Mucosa of descending colon (tissue), 3 donors: ENCODE data around the gene RNF115. TPM values are rescaled to one million over a fixed set of nuclear protein-coding genes. Genes with fewer than 3 reads are reported as not detected.

Experiments
- ATAC-seq: fragments of 200-7000 bp; cut with Tn5 transposase; one replicate; pipeline ENCODE4 v1.9.1; 2020; ENCODE audit warnings: mild to moderate bottlenecking, moderate library complexity
- DNase-seq, 3 donors: peaks; one replicate each; pipeline ENCODE4 v3.0.0-alpha.2; 2020
- H3K36me3 ChIP-seq: fragments of 200-600 bp; one replicate; pipeline ENCODE4 v1.8.0; 2021; ENCODE audit warnings: low read depth, mild to moderate bottlenecking
- H3K4me1 ChIP-seq: fragments of 200-600 bp; one replicate; pipeline ENCODE4 v1.8.0; 2021; ENCODE audit warnings: low read depth, mild to moderate bottlenecking
- H3K4me3 ChIP-seq: fragments of 200-600 bp; one replicate; pipeline ENCODE4 v1.8.0; 2021; ENCODE audit warnings: mild to moderate bottlenecking
- H3K9me3 ChIP-seq: fragments of 200-600 bp; one replicate; pipeline ENCODE4 v1.8.0; 2021; ENCODE audit warnings: mild to moderate bottlenecking
- intact Hi-C, 2 donors: fragments of 100-400 bp; cut with DNase I in 1 of 2; cut with micrococcal nuclease in 1 of 2; formaldehyde crosslinking; loops; one replicate each; pipeline versions ENCODE4 v1.11.0 to v1.11.1; 2022; cut with DNase I, micrococcal nuclease
- long read RNA-seq, 2 donors: library from polyadenylated mRNA; unstranded; transcript quantifications; one replicate each; pipeline ENCODE4 v2.0.0, GENCODE V29; 2019 to 2021
- total RNA-seq, 3 donors: library from RNA; stranded (reverse); fragmentation: NEBNext Ultra II Directional in 2 of 3; extraction: Animal tissue kit (Norgen Biotek cat#: 25700) in 2 of 3; gene quantifications; one replicate each; pipeline versions ENCODE4 v1.2.1 to v1.2.4, GENCODE V29; 2021 to 2023
- TF ChIP-seq, protein P1 (sequence below): fragments of 200-600 bp; IDR thresholded peaks from one replicate; pipeline ENCODE4 v1.8.0; 2022; ENCODE audit warnings: antibody characterized with exemption, mild to moderate bottlenecking
- donor health status: DM: no; HTN: no; CAD: no; lungs with moderate emphysema.
- donor health status: DM: no; HTN: no; CAD: no.
- donor health status: DM: no; HTN: yes; CAD: no.

The RNF115 gene
- total RNA-seq = 10 to 100 TPM in 1 of 3 donors, 1 to 10 TPM in 2; 8.3 to 13.6 (median 8.8) TPM
- long read RNA-seq, donor 1, full-length matches to known transcripts = 11 of 17 reads
- long read RNA-seq, donor 1, partial matches to known transcripts = 2 of 17 reads
- long read RNA-seq, donor 1, other reads (novel, unspliced or antisense) = 4 of 17 reads
- long read RNA-seq, donor 2, full-length matches to known transcripts = 13 of 19 reads
- long read RNA-seq, donor 2, partial matches to known transcripts = 2 of 19 reads
- long read RNA-seq, donor 2, other reads (novel, unspliced or antisense) = 4 of 19 reads

DNA sequence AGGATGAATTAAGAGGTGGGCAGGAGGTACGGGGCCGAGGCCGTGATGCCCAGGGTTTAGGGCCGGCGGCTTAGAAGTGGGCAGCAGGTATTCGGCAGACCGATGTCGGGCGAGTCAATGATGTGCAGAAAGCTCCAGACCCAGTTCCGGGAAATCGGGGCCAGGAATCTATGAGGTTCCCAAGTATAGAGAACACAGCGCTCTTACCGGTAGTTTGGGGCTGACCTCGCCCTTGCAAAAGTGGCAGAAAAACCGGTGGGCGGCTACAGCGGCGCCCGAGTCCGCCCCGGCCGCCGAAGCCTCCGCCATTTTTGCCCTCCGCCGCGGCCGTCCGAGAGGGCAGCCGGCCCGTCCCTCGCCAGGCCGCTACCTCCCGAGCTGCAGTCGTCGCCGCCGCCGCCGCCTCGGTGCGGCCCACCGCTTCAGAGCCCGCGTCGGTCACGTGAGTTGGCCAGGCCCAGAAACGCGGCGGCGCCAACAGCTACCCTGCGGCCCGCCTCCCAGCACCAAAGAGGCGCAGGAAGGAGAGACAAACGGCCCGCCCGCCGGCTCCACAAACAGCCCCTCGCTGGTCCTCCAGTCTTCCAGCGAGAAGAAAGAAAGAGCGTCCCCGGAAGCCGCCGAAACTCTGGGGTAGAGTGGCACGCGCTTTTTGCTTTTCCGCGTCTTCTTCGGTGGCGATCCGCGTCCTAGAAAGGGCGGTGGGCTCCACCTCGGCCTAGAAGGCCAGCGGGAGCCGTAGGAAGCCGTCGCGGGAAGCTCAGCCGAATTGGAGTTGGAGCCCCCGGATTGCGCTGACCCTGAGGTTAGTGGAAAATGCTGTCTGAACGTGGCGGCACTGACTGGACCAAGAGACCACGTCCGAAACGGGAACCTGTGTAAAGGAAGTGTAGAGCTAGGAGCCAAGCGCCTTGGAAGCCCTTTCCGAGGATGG is at the start of gene RNF115, which contains the start of gene POLR3C:
RNF115 (minus strand) TSS at position 531 of the 934 bp plus-strand sequence; CDS start at position 309, 222 bp downstream.
POLR3C (plus strand) TSS at position 636 of the 934 bp plus-strand sequence. CDS start 1,577 bp downstream, outside the sequence.
- TF ChIP-seq, protein P1, sequence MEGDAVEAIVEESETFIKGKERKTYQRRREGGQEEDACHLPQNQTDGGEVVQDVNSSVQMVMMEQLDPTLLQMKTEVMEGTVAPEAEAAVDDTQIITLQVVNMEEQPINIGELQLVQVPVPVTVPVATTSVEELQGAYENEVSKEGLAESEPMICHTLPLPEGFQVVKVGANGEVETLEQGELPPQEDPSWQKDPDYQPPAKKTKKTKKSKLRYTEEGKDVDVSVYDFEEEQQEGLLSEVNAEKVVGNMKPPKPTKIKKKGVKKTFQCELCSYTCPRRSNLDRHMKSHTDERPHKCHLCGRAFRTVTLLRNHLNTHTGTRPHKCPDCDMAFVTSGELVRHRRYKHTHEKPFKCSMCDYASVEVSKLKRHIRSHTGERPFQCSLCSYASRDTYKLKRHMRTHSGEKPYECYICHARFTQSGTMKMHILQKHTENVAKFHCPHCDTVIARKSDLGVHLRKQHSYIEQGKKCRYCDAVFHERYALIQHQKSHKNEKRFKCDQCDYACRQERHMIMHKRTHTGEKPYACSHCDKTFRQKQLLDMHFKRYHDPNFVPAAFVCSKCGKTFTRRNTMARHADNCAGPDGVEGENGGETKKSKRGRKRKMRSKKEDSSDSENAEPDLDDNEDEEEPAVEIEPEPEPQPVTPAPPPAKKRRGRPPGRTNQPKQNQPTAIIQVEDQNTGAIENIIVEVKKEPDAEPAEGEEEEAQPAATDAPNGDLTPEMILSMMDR = no peak
- peak; percentile 97 for ATAC-seq
- intact Hi-C loops = no loop called here

DNA sequence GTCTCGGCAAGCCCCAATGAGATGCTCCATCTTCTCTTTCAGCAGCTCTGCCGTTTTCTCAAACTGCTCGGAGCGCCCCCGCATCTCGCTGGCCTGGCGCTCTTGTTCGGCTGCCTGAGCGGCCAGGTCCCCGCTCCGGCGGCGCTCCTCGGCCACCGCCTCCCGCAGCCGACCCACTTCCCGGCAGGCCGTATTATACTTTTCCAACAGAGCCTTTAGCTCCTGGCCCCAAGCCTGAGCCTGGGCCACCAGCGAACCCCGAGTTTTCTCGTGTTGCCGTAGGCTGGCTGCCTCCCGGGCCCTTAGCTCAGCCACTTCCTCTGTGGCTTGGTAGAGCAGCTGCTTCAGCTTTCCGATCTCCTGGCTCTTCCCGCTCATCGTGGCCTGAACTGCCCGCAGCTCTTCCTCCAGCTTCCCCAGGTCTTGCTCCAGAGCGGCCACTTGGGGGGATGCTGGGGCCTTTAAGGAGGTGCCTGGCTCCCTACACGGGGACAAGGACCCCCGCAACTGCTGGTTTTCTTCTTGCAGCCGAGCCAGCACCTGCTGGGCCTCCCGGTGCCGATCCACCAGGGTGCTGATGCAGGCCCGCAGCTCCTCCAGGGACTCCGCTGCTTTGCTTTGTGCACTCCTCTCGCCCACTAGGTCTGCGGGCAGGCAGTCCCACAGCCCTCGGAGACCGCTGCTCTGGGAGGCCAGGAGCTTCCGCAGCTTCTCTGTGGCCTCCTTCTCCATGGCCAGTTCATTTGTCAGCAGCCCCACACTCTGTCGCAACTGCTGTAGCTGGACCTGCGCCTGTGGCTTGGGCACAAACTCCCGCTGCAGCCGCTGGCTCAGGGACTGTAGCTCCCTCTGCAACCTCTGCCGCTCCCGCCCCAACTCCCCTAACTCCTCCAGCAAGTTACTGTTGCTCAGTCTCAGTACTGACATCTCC is 48.4 kb upstream of the RNF115 start:
- Histone ChIP-seq H3K4me3 (no peak overlapping the region), H3K4me1 (no peaks in the 10 kb centered on the region), H3K36me3 (no peaks in the 10 kb centered on the region), H3K9me3 (no peaks in the 10 kb centered on the region)
- ATAC-seq (peak; percentile 82), DNase-seq (peak; percentile 40 to 70 (median 51))
- intact Hi-C loops = no loop called here
- TF ChIP-seq, protein P1 = no peak

More for the DNA sequence above, at the start of gene RNF115, which contains the start of gene POLR3C:
- Histone ChIP-seq H3K4me1 (peaks cover 6% of the 10 kb centered on the region), H3K4me3 (peak within 1 kb of the TSS; percentile 65), H3K9me3 (no peaks in the 10 kb centered on the region), H3K36me3 (peaks cover 5% of the 10 kb centered on the region)
- DNase-seq = peak; percentile 91 to 94 (median 92)

DNA sequence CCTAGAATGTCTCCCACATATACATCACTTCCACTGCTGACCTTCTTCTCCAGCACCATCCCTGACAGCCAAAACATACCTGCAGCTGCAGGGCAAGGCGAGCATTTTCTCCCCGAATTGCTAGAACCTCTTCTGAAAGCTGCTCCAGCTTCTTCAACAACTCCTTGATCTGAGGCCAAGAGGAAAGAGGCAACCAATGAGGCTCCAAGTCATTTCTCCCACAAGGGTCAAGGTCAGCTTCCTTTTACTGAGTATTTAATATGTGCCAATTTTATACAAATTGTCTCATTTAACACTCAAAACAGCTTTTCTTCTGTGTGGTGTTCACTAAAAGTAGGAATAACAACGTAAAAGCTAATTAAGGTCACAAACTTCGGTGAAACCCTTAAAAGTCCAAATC is 44.3 kb upstream of the RNF115 start:
- Histone ChIP-seq H3K4me1 (no peaks in the 10 kb centered on the region), H3K4me3 (no peak overlapping the region), H3K9me3 (no peaks in the 10 kb centered on the region), H3K36me3 (no peaks in the 10 kb centered on the region)
- DNase-seq = no peak
- ATAC-seq = no peak
- intact Hi-C loops = no loop called here
- TF ChIP-seq, protein P1 = no peak

- ATAC-seq = no peak
- DNase-seq = no peak
Measured at GRCh38 chr1:145863282-145864018, 39.6 kb upstream of the RNF115 start.

More at GRCh38 chr1:145863282-145864018, 39.6 kb upstream of the RNF115 start:
- no peak overlapping the region for H3K4me3 ChIP-seq
- intact Hi-C loops = no loop called here
- H3K4me1 ChIP-seq = peaks cover 4% of the 10 kb centered on the region
- H3K36me3 ChIP-seq = no peaks in the 10 kb centered on the region
- no peaks in the 10 kb centered on the region for H3K9me3 ChIP-seq
- TF ChIP-seq, protein P1 = no peak
